ENCODE results near the gene SLC6A18. TPM values are rescaled to one million over a fixed set of nuclear protein-coding genes. Genes with fewer than 3 reads are reported as not detected.

The SLC6A18 gene
- total and polyA plus RNA-seq, 2 experiments from 2014 or later: 0.35 TPM; not detected in 1

GRCh38 chr5:1268666-1269065 is 43.5 kb downstream of the SLC6A18 start:
- no peaks in the 10 kb centered on the region for H3K9me2 ChIP-seq (replicated peaks; ENCODE audit: insufficient read depth)

GRCh38 chr5:1270426-1270825 is 45.2 kb downstream of the SLC6A18 start:
- no peaks in the 10 kb centered on the region for H3K27me3 ChIP-seq
- H3K4me2 ChIP-seq: no peak overlapping the region
- no peak overlapping the region for H3K4me3 ChIP-seq
- no peaks in the 10 kb centered on the region for H3K9me3 ChIP-seq (ENCODE audit: low read depth)
- WGBS (ENCODE audit: low lambda C conversion rate, missing lambda C conversion rate): 94% methylated on average over 22 of the region's 22 CpGs
- no peaks in the 10 kb centered on the region for H4K20me1 ChIP-seq (ENCODE audit: insufficient read depth, poor library complexity, severe bottlenecking)
- H3K9me2 ChIP-seq (replicated peaks; ENCODE audit: insufficient read depth): no peaks in the 10 kb centered on the region
- no peaks in the 10 kb centered on the region for H3K4me1 ChIP-seq (ENCODE audit: insufficient read depth)
- H3K79me2 ChIP-seq: no peaks in the 10 kb centered on the region
- TF ChIP-seq EZH2 (IDR thresholded peaks at IDR 0.05; ENCODE audit: borderline replicate concordance) (no peak), CTCF (IDR thresholded peaks at IDR 0.05; ENCODE audit: poor library complexity) (no peak), EZH2phosphoT487 (IDR thresholded peaks at IDR 0.05; ENCODE audit: low read depth, severe bottlenecking, unreplicated experiment) (no peak)
- no peak for DNase-seq (ENCODE audit: low spot score)
- H2AFZ ChIP-seq: no peak overlapping the region
- no peaks in the 10 kb centered on the region for H3K36me3 ChIP-seq (replicated peaks; ENCODE audit: insufficient read depth, low read depth)
- no peak overlapping the region for H3K27ac ChIP-seq

More at GRCh38 chr5:1268666-1269065, 43.5 kb downstream of the SLC6A18 start:
- Histone ChIP-seq H4K20me1 (ENCODE audit: insufficient read depth, poor library complexity, severe bottlenecking) (no peaks in the 10 kb centered on the region), H3K4me1 (ENCODE audit: insufficient read depth) (no peaks in the 10 kb centered on the region), H2AFZ (no peak overlapping the region), H3K27me3 (no peaks in the 10 kb centered on the region), H3K9me3 (ENCODE audit: low read depth) (no peaks in the 10 kb centered on the region), H3K4me2 (no peak overlapping the region), H3K36me3 (replicated peaks; ENCODE audit: insufficient read depth, low read depth) (no peaks in the 10 kb centered on the region), H3K27ac (no peak overlapping the region), H3K4me3 (no peak overlapping the region), H3K79me2 (no peaks in the 10 kb centered on the region)
- TF ChIP-seq CTCF (IDR thresholded peaks at IDR 0.05; ENCODE audit: poor library complexity): no peak
- no peak for TF ChIP-seq EZH2 (IDR thresholded peaks at IDR 0.05; ENCODE audit: borderline replicate concordance)
- no peak for TF ChIP-seq EZH2phosphoT487 (IDR thresholded peaks at IDR 0.05; ENCODE audit: low read depth, severe bottlenecking, unreplicated experiment)
- 97% methylated on average over 13 of the region's 13 CpGs for WGBS (ENCODE audit: low lambda C conversion rate, missing lambda C conversion rate)
- DNase-seq (ENCODE audit: low spot score): no peak

GRCh38 chr5:1270933-1271914 is 46.0 kb downstream of the SLC6A18 start:
- Histone ChIP-seq H3K4me3 (no peak overlapping the region), H4K20me1 (ENCODE audit: insufficient read depth, poor library complexity, severe bottlenecking) (no peaks in the 10 kb centered on the region), H3K4me1 (ENCODE audit: insufficient read depth) (no peaks in the 10 kb centered on the region), H3K36me3 (replicated peaks; ENCODE audit: insufficient read depth, low read depth) (no peaks in the 10 kb centered on the region), H3K27ac (no peak overlapping the region), H3K27me3 (no peaks in the 10 kb centered on the region), H3K4me2 (no peak overlapping the region), H2AFZ (no peak overlapping the region), H3K9me2 (replicated peaks; ENCODE audit: insufficient read depth) (no peaks in the 10 kb centered on the region), H3K9me3 (ENCODE audit: low read depth) (no peaks in the 10 kb centered on the region), H3K79me2 (no peaks in the 10 kb centered on the region)
- no peak for DNase-seq (ENCODE audit: low spot score)
- TF ChIP-seq EZH2 (IDR thresholded peaks at IDR 0.05; ENCODE audit: borderline replicate concordance) (no peak), EZH2phosphoT487 (IDR thresholded peaks at IDR 0.05; ENCODE audit: low read depth, severe bottlenecking, unreplicated experiment) (no peak), CTCF (IDR thresholded peaks at IDR 0.05; ENCODE audit: poor library complexity) (no peak)
- WGBS (ENCODE audit: low lambda C conversion rate, missing lambda C conversion rate): 97% methylated on average over 36 of the region's 39 CpGs

Data from hepatocyte (in vitro differentiated cells).